HG02840 (cell line): ENCODE results near the gene SMURF2.
"Not testable (repeated sequence)": the region's sequence is repeated elsewhere in the genome, so short reads cannot be mapped to it uniquely, and the experiment has no call there.

Experiments
- ATAC-seq: cut with Tn5 transposase; IDR thresholded peaks from one replicate; pipeline ENCODE4 v1.9.1; 2021; ENCODE audit warnings: mild to moderate bottlenecking, moderate library complexity, moderate number of reproducible peaks; ENCODE audit not compliant: unreplicated experiment, low FRiP score

The SMURF2 gene

DNA sequence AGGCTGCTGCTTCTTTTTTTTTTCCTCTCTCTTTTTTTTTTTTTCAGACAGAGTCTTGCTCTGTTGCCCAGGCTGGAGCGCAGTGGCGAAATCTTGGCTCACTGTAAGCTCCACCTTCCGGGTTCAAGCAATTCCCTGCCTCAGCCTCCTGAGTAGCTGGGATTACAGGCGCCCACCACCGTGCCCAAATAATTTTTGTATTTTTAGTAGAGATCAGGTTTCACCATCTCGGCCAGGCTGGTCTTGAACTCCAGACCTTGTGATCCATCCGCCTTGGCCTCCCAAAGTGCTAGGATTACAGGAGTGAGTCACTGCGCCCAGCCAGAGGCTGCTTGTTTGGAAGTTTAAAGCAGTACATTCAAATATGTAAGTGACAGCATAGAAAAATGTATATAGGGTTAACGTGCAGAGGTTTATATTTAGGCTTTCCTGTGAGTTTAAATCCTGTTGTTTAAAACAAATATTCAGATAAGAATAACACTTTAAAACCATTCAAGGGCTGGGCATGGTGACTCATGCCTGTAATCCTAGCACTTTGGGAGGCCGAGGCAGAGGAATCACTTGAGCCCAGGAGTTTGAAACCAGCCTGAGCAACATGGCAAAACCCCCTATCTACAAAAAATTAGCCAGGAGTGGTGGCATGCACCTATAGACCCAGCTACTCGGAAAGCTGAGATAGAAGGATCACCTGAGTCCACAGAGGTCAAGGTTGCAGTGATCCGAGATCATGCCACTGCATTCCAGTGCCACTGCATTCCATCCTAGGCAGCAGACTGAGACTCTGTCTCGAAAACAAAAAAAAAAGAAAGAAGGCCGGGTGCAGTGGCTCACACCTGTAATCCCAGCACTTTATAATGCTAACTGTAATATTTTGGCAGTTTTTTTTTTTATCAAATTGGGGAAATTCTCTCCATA is 6.0 kb upstream of the SMURF2 start:
- not testable (repeated sequence) for ATAC-seq

DNA sequence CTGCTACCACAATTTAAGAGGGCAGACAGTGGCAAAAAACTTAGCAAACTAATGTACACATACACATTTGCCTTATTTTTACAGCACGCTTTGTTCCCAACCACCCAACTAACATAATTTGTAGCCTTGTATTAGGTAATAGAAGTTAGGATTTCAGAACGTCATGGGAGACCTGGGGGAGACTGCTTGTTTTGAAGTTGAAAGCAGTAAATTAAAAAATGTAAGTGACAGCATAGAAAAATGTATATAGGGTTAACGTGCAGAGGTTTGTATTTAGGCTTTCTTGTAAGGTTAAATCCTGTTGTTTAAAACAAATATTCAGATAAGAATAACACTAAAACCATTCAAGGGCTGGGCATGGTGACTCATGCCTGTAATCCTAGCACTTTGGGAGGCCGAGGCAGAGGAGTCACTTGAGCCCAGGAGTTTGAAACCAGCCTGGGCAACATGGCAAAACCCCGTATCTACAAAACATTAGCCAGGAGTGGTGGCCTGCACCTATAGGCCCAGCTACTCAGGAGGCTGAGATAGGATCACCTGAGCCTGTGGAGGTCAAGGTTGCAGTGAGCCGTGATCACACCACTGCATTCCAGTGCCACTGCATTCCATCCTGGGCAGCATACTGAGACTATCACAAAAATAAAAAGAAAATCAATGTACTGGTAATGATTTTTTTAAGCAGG is 2.3 kb upstream of the SMURF2 start:
- not testable (repeated sequence) for ATAC-seq

DNA sequence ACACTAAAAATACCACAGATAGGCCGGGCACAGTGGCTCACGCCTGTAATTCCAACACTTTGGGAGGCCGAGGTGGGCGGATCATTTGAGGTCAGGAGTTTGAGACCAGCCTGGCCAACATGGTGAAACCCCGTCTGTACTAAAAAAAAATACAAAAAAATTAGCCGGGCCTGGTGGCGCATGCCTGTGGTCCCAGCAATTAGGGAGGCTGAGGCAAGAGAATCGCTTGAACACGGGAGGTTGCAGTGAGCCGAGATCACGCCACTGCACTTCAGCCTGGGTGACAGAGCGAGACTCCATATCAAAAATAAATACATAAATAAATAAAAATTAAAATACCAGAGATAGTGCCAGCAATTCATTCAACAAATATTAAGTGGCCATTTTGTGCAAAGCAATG is 1.7 kb upstream of the SMURF2 start:
- not testable (repeated sequence) for ATAC-seq

DNA sequence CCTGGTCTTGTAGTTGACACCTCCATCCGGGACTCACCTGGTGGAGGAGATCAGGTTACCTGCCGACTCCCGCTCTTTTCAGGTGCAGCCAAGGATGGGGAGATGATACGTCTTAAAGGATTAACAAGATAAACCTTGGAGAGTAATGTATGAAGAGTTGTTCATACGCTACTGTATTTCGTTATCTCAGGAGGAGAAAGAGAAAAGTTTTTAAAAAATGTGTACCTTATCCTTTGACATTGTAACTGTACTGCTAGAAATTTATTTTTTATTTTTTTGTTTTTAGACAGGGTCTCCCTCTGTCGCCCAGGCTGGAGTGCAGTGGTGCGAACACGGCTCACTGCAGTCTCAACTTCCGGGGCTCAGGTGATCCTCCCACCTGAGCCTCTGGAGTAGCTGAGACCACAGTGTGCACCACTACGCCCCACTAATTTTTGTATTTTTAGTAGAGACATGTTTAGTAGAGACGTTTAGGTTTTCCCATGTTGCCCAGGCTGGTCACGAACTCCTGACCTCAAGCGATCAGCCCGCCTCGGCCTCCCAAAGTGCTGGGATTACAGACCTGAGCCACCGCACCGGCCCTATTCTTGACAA is 764 bp upstream of the SMURF2 start:
- no peak for ATAC-seq

DNA sequence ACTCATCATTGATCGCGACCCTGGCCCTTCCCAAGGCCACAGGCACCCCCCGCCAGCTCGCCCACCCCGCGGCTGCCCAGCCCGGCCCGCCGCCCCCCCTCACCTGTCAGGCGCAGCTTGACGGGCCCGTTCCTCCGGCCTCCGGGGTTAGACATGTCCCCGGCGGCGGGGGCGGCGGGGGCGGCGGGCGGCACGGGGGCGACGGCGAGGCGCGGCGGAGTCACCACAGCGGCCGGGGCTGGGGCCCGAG is 456 bp downstream of the SMURF2 start:
- peak; percentile 29 for ATAC-seq

DNA sequence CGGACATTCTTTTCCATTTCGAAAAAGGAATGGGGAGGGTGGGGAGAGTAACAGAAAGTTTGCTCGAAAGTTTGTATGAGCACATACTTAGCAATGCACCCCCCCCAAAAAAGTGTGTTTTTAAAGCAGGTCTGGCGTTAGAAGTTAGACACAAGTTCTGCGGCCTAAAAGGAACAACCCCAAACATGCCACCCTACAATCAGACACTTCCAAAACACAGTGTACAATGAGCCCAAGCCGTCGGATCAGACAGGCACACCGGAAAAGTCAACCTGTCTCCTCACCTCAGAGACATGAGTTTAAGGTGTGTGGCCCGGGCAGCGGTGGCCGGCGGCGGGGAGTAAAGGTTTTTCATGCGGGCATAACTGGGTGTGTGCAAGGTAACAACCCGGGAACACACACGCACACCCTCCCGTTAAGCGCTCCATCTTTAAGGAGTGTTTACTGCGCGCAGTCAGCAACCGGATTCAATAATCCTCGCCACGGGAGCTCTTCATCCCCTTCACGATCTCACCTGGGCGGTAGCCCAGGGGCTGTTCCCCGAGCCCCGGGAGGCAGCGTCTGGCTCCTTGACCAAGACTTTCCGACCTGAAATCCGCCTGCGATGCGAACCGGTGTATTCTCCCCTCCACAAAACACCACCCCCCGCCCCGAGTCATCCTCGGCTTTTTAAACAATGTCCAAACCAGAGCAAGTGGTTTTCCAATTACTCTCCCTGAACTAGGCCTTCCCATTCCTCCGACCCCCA is 955 bp downstream of the SMURF2 start:
- ATAC-seq, result not testable (repeated sequence)

DNA sequence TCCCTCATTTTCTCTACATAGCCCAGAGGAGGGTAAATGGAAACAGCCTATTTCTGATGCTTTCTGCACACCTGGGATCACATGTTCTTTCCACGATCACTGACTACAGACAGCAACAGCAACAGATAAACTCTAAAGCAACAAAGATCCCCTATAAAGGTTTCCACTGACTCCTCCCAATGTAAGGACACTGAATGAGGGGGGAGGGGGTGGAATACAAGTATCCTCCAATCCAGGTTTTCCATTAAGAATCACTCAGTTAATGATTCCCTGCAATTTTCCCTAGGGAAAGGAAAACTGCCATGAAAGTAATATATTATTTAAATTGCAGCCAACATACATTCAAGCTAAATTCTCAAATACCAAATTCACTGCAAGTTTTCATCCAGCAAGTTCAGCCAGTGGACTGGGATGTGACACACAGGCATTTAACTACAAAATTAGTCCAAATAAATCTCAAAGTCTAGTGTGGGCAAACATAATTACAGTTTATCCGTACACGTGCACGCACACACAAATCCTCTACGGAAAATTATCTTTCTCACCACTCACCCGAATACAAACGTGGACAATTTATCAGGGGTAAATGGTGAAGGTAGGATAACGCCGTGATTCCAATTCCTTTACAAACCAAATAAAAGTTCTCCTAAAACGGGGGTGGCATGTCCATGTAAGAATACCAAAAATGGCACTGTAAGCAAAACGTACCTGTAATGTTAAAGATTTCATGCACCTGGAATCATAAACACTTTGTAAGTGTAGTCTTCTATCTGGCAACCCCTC is 1.7 kb downstream of the SMURF2 start:
- ATAC-seq, result not testable (repeated sequence)

DNA sequence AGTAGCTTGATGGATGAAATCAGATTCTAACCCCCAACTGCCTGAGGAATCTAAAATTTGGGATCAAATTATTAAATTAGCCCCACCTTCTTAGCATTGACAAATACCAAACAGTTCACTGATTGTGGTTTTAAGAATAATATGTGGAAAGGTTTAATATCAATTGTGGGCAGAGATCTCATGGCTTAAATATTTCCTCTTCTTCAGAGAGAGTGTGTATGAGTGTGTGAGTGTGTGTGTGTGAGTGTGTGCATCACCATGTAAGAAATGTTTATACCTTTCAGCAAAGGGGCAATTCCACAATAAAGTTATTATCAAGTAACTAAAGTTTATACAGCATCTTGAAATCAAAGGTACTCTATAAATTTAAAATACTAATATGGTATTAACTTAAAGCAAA is 3.2 kb downstream of the SMURF2 start:
- ATAC-seq, result no peak

DNA sequence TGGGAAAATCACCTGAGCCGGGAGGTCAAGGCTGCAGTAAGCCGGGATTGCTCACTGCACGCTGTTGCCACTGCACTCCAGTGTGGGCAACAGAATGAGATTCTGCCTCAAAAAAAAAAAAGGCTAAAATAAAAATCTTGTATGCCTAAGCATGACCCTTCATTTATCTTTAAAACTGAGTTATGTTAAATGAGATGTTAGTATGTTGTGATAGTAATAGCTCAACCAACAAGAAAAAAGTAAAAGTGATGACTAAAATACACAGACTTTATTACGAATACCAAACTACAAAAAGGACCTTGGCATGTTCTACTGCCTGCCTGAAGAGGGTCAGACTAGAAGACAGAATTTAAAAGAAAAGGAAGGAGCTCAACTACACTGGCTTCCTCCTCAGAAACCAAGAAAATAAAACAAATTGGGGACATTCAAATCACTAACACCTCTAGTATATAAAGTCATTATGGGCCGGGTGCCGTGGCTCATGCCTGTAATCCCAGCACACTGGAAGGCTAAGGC is 4.4 kb downstream of the SMURF2 start:
- no peak for ATAC-seq

DNA sequence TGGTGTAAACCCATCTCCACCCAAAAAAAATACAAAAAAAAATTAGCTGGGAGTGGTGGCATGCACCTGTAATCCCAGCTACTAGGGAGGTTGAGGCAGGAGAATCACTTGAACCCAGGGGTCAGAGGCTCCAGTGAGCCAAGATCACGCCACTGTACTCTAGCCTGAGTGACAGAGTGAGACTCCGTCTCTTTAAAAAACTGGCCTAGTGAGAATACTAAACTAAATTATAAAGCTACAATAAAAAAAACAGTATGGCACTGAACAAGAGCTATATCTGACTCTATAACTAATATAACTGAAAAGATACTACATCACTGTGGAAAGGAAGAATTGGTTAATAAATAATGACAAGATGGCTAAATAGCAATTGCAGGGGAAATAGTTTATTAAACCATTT is 6.4 kb downstream of the SMURF2 start:
- ATAC-seq, result no peak

DNA sequence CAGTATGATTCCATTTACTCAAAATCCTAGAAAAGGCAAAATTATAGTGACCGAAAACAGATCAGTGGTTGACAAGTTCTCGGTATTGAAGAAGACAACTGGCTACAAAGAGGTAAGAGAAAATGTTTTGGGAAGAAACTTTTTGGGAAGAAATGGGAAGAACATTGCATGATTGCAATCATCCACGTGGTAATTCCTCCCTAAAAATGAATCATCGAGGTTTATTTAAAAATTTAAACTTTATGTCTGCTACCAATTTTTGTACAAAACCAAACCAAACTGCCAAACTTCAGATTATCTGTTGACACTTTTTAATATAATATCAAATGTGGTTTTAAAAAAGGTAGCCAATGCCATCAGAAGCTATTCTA is 8.1 kb downstream of the SMURF2 start:
- ATAC-seq, result no peak

DNA sequence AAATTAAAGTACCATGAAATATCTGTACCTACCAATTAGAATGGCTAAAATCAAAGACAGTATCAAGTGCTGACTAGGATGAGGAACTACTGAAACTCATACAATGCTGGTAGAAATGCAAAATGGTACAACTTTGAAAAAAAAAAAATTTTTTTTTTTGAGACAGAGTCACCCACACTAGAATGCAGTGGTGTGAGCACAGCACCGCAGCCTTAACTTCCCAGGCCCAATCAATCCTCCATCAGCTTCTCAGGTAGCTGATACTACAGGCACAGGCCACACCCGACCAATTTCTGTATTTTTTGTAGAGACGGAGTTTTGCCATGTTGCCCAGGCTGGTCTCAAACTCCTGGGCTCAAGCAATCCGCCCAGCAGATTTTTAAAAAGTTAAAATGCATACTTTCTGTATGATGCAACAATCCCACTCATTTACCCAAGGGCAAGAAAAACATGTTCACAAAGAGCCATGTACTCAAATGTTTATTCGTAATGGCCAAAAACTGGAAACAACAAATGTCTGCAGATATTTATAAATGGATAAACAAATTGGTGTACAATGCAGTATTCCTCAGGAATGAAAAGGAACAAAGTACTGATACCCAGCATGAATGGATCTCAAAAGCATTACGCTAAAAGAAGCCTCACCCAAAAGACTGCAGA is 8.7 kb downstream of the SMURF2 start:
- no peak for ATAC-seq

DNA sequence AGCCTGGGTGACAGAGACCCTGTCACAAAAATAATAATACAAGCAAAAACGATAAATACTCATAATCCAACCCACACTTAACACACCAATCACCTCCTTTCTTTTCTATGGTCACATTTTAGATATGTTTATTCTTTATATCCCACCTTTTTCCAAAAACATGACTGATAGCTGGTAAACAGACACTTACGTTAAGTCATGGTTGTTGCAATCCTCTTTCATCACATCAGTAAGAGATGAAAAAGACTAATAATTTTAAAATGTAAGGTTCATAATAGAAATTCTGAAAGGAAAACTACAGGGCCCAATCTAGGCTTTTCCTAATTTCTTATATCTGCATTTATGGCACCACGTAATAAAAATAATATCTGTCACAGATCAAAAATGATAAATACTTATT is 10.2 kb downstream of the SMURF2 start:
- no peak for ATAC-seq

DNA sequence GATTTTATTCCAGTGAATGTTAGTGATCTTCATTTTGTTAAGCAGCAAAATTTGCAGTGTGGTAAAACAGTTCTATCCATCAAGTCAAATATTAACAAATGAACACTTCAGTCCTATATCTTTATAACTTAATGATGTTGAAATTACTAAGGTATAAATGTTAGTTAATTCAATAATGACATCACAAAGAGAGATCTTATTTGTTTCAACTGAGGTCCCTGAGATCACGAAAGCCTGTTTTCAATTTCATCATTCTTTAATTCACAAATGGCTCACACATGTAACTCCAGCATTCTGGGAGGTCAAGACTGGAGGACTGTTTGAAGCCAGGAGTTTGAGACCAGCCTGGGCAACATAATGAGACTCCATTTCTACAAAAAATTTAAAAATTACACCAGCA is 13.9 kb downstream of the SMURF2 start:
- no peak for ATAC-seq

DNA sequence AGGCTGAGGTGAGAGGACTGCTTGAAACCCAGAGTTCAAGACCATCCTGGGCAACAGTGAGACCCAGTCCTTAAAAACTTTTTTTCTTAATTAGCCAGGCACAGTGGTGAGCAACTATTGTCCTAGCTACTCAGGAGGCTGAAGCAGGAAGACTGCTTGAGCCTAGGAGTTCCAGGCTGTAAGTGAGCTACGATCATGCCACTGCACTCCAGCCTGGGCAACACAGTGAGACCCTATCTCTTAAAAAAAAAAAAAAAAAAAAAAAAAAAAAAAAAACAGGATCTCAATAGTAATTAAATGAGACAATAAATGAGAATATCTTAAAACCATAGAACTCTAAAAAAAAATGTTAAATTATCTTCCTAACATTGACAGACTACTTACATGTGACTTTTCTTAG is 14.3 kb downstream of the SMURF2 start:
- ATAC-seq, result no peak

DNA sequence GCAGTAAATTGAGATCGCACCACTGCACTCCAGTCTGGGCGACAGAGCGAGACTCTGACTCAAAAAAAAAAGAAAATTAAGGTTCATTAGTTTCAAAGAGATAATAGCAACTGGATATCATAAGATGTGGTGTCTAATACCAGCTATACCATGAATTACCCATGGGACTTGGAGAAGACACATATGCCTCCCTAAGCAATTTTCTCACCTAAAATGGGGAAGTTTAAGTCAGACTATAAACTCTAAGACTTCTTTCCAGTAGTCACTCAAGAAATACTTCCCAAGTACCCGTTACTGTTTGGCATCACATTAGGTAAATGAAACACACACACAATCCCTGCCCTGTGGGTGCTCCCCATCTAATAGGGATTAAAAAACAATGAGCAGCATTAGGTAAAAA is 22.6 kb downstream of the SMURF2 start:
- ATAC-seq, result no peak

DNA sequence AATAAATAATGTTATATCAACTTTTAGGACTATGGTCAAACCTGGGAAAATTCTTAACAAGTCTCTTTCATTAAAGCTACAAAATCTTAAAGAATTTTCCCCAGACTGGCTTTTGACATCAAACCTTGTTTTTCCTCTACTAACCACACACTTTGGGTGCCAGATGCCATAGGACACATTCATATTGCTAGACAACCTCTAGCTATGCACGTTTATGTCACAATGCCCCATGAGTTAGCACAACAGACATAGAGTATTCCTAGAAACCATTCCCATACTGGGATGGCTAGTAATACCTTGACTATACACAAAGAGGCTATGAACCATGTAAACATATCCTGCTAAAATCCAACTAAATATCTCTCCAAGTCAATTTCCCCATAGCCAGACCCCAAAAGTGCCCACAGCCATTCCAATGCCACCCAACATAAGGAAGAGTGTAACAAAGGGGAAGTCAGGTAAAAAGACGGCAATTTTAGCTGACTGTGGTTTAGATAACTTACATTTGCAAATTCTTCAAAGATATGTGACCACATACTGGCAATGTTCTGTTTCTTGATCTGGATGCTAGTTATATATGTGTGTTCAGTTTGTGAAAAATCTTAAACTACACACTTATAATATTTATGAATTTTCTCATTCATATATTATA is 23.4 kb downstream of the SMURF2 start:
- ATAC-seq, result no peak

DNA sequence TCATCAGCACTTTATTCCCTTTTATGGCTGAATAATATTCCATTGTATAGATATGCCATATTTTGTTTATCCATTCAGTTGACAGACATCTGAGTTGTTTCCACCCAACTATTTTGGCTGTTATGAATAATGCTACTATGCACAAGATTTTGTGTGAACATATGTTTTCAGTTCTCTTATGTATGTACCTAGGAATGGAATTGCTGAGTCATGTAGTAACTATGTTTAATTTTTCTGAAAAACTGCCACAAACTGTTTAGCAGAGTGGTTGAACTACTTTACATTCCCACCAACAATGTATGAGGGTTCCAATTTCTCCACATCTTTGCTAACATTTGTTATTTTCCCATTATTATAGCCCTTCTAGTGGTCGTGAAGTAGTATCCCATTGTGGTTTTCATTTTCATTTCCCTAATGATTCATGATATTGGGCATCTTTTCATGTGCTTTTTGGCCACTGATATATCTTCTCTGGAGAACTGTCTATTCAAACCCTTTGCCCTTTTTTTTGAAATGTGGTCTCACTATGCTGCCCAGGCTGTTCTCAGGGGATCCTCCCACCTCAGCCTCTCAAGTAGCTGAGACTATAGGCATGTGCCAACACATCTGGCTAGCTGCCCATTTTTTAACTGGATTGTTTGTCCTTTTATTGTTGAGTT is 26.3 kb downstream of the SMURF2 start:
- ATAC-seq, result peak; percentile 70

DNA sequence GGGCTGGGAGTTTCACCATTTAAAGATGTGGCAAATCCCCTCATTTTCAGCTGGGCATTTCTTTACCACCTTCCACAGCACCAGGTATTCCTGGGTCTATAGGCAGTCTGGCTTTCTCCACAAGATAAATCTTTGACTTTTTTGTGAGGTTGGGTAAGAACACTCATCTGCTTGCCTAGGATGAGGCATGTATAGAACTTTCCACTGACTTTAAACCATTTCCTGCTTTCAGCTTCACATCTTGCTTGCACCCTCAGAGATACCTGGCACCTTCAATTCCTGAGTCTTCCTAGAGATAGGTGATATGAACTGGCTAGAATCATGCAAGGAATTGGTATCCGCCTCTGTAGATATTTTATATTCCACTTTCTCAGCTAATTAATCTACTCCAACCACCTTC is 27.9 kb downstream of the SMURF2 start:
- no peak for ATAC-seq
